ENCODE measurements around the gene WDFY3. TPM values are rescaled to one million over a fixed set of nuclear protein-coding genes. Genes with fewer than 3 reads are reported as not detected.

The WDFY3 gene
- total and polyA plus RNA-seq, 12 donors = 4.9 to 68.9 (median 51.1) TPM

GRCh38 chr4:84887824-84888223, 78.7 kb downstream of the WDFY3 start:
- Histone ChIP-seq H3K4me3 (no peak overlapping the region), H3K27ac (peak overlapping the region in 3 of 10 donors; percentile 10 to 36 (median 13)), H3K9me3 (no peaks in the 10 kb centered on the region), H3K4me1 (peaks cover 0 to 18% (median 11%) of the 10 kb centered on the region in 9 donors), H3K36me3 (peaks cover 0 to 16% (median 0%) of the 10 kb centered on the region in 9 donors), H3K27me3 (no peaks in the 10 kb centered on the region)
- no peak for DNase-seq
- intact Hi-C loops (cut with DNase I) = no loop called here
- peak in 1 of 8 donors; percentile 58 for ATAC-seq
- no peak for TF ChIP-seq CTCF (IDR thresholded peaks at IDR 0.05)
- 85 to 87% methylated on average over 2 of the region's 2 CpGs for WGBS, 2 donors

GRCh38 chr4:84879651-84880200, 86.8 kb downstream of the WDFY3 start:
- no peak for TF ChIP-seq CTCF (IDR thresholded peaks at IDR 0.05)

GRCh38 chr4:84878546-84878945, 87.9 kb downstream of the WDFY3 start:
- H3K9me3 ChIP-seq = no peaks in the 10 kb centered on the region
- no peaks in the 10 kb centered on the region for H3K27me3 ChIP-seq
- H3K4me1 ChIP-seq = peaks cover 0 to 16% (median 0%) of the 10 kb centered on the region in 9 donors
- intact Hi-C loops (cut with DNase I) = no loop called here
- peak overlapping the region in 1 of 10 donors; percentile 4 for H3K27ac ChIP-seq
- no peak for DNase-seq
- H3K4me3 ChIP-seq = no peak overlapping the region
- no peak for TF ChIP-seq CTCF (IDR thresholded peaks at IDR 0.05)
- H3K36me3 ChIP-seq = peaks cover 0 to 19% (median 0%) of the 10 kb centered on the region in 9 donors
- 89 to 93% methylated on average over 3 of the region's 3 CpGs for WGBS, 2 donors
- ATAC-seq = no peak

More at GRCh38 chr4:84879651-84880200, 86.8 kb downstream of the WDFY3 start:
- H3K27ac ChIP-seq = no peak overlapping the region
- intact Hi-C loops (cut with DNase I) = no loop called here
- H3K4me1 ChIP-seq = peaks cover 0 to 16% (median 0%) of the 10 kb centered on the region in 9 donors
- H3K36me3 ChIP-seq = peaks cover 0 to 22% (median 0%) of the 10 kb centered on the region in 9 donors
- no peaks in the 10 kb centered on the region for H3K9me3 ChIP-seq
- ATAC-seq (no peak), DNase-seq (no peak)
- no peak overlapping the region for H3K4me3 ChIP-seq
- WGBS, 2 donors = 81 to 85% methylated on average over 4 of the region's 4 CpGs
- no peaks in the 10 kb centered on the region for H3K27me3 ChIP-seq

GRCh38 chr4:84878090-84878489, 88.4 kb downstream of the WDFY3 start:
- ATAC-seq (no peak), DNase-seq (no peak)
- 79 to 82% methylated on average over 1 of the region's 1 CpG for WGBS, 2 donors
- Histone ChIP-seq H3K27ac (peak overlapping the region in 1 of 10 donors; percentile 4), H3K4me1 (peaks cover 0 to 16% (median 0%) of the 10 kb centered on the region in 9 donors), H3K9me3 (peaks cover 0 to 2% (median 0%) of the 10 kb centered on the region in 11 donors), H3K36me3 (peaks cover 0 to 19% (median 0%) of the 10 kb centered on the region in 9 donors), H3K27me3 (no peaks in the 10 kb centered on the region), H3K4me3 (no peak overlapping the region)
- TF ChIP-seq CTCF (IDR thresholded peaks at IDR 0.05) = no peak
- intact Hi-C loops (cut with DNase I) = no loop called here

All from heart right ventricle (tissue), 16 donors.